Fibroblast of skin of right biceps (primary cell): ENCODE data around the gene BORCS5.
"Not testable (repeated sequence)": the region's sequence is repeated elsewhere in the genome, so short reads cannot be mapped to it uniquely, and the experiment has no call there.

Experiments used
- DNase-seq: peaks from one replicate; pipeline ENCODE4 v3.0.0-alpha.2; 2013

The BORCS5 gene

GRCh38 chr12:12467688-12468261 lies 110.9 kb downstream of the BORCS5 start:
- DNase-seq, result no peak

DNA sequence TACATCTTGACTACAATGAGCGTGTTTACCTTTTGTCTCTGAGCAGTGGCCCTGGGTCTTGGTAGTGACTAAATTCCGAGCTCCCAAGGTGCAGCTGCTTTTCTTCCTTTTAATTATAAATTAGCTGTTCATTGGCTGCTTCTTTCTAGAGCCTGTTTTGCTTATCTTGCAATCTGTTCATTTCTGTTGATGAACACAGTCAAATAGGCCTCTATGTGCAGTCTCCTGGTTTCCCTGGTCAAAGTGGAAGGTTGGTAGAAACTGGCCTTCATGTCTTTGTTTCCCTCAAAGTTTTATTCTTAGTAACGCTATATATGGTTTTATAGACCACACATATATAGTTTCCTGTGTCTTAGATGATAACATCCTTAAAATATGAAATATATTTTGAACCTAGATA lies 111.7 kb downstream of the BORCS5 start:
- DNase-seq, result no peak

- DNase-seq, result no peak
Measured at GRCh38 chr12:12469386-12469785, 112.5 kb downstream of the BORCS5 start.

GRCh38 chr12:12470751-12471306 lies 114.0 kb downstream of the BORCS5 start:
- no peak for DNase-seq

DNA sequence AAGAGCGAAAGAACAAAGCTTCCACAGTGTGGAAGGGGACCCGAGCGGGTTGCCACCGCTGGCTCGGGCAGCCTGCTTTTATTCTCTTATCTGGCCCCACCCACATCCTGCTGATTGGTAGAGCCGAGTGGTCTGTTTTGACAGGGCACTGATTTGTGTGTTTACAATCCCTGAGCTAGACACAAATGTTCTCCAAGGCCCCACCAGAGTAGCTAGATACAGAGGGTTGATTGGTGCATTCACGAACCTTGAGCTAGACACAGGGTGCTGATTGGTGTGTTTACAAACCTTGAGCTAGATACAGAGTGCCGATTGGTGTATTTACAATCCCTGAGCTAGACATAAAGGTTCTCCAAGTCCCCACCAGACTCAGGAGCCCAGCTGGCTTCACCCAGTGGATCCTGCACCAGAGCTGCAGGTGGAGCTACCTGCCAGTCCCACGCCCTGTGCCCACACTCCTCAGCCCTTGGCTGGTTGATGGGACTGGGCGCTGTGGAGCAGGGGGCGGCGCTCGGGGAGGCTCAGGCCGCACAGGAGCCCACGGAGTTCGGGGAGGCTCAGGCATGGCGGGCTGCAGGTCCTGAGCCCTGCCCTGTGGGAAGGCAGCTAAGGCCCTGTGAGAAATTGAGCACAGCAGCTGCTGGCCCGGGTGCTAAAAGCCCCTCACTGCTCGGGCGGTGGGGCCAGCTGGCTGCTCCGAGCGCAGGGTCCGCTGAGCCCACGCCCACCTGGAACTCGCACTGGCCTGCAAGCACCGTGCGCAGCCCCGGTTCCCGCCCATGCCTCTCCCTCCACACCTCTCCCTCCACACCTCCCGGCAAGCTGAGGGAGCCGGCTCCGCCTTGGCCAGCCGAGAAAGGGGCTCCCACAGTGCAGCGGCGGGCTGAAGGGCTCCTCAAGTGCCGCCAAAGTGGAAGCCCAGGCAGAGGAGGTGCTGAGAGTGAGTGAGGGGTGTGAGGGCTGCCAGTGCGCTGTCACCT lies 115.4 kb downstream of the BORCS5 start:
- DNase-seq, result not testable (repeated sequence)

DNA sequence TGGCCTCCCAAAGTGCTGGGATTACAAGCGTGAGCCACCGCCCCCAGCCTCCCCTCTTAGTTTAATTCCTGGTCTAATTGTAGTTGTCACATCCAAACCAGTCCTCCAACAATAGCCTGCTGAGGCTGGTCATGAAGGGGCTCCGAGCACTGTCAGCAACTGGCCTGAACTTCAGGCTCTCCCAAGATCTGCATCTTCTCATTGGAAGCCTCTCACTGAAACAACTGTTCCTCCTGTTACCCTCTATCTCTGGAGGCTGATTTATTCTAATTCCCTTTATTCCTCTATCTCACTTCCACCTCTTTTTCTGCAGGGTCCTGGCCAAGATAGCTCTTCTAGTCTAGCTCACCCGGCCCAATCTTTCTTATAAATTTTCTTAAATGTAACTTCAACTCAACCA lies 116.3 kb downstream of the BORCS5 start:
- no peak for DNase-seq

DNA sequence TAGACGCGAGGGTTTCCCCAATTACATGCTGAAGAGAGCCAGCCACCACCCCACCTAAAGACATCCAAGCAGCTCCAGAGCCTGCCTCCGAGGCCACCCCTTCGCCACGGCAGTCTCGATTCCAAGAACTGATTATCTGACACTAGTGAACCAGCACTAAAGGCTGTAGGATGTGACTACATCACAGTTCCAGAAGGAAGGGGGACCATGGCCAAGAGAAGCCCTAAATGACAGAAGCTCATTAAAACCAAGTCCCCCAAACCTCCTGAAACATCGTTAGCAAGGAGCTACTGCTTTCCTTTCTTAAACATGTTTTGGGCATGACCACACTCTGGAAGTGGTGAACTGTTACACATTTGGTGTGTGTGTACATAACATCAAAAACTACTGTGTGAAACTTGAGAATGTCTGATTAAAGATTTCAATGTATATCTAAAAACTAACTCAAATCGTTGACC lies 117.6 kb downstream of the BORCS5 start:
- DNase-seq, result no peak

DNA sequence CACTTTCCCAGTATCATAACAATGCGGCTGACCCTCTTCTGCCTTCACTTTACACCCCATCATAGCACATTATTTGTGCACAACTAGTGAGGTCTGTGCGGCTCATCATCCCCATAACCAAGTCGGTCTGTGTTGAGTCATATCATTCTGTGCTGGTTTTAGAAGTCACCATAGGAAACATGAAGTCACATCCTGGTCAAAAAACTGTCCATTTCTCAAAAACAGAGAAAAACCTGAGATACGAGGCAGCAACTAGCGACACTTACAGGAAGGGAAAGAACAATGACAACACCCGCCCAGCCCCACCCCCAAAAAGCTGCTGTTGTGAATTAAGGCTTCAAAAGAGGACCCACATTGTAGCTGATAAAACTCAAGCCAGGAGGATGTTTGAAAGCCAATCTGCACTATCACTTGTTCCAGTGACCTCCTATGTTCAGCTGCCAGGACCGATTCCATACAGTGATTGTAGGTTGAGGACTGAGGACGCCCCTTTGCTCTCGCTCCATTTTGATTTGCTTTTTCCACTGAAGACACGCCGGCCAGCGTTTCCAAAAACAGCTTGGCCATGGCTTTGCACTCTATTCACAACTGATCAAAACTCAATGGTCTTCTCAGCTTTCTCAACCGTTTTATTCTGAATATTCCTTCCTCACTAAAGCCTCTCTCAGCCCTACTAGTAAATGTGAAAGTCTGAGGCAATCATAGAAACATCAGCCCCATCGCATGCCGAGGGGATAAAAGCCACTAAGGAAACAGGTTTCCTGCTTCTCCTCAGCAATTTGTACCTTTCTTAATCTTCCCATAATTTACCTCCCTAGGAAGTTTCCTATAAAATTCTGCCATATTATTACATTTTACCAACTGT lies 118.3 kb downstream of the BORCS5 start:
- peak; percentile 34 for DNase-seq

DNA sequence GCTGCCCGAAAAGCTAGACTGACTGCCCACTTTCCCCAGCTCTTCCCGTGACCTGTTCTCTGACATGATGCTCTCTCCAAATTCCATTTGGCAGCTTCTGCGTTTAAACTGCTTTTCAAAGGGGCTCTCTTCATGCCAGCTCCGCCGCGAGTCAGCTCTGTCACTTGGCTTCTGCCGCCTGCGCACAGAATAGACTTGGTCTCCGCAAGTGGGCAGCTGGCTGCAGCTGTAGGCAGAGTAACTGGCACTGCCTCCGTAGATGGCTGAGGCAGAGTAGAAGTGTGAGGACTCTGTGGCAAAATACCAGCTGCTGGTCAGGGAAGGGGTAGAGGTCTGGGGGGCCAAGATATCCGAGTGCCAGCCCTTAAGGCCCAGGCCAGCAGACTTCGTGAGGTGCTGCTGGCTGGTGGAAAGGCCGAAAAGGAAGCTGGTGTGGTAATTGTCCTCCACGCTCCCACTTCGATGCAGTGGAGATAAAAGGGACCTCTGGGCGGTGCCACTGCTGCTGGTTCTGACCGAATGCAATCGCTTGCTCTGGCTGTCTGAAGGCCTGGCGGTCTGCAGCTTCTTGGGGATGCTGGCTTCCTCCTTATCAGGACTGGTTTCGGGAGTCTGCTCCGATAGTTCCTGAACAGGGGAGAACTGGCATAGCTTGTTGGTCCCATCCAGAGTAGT lies 120.1 kb downstream of the BORCS5 start:
- no peak for DNase-seq

DNA sequence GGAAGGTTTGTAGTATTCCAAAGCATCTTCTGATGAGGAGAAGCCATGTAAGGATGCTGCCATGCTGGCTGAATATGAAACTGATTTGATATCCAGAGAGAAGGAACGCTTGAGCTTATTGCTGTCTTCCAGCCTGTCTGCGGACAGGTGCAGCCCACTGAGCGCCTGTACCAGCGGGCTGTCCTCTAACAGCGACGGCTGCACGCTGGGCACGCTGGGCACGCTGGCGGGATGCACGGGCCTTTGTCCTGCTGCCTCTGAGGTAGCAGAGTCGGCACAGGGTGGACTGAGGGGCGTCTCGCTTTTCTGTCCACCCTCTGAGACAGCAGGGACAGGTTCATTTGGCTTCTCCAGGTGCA lies 120.6 kb downstream of the BORCS5 start:
- no peak for DNase-seq

- no peak for DNase-seq
Measured at GRCh38 chr12:12480074-12480473, 123.2 kb downstream of the BORCS5 start.

DNA sequence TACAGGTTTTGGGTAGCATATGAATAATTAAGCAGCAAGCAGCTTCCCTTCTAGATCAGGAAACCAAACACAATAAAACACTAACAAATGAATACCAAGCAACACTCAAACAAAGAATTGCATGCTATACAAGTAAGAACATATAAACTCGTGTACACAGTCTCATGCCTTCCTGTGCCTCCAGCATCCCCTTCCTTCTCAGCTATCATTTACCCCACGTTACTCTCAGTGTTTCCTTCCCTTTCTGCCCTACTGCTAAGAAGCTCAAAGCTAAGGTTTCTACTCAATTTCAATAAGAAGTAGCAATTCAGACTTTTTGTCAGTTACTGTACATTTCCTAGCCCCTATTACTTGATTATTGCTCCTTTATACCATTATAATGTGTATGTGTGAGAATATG lies 124.8 kb downstream of the BORCS5 start:
- no peak for DNase-seq

GRCh38 chr12:12482150-12482761 lies 125.4 kb downstream of the BORCS5 start:
- no peak for DNase-seq

- no peak for DNase-seq
Measured at GRCh38 chr12:12482959-12483358, 126.1 kb downstream of the BORCS5 start.

GRCh38 chr12:12483438-12483837 lies 126.6 kb downstream of the BORCS5 start:
- DNase-seq, result no peak

- DNase-seq, result no peak
Measured at GRCh38 chr12:12486661-12487240, 129.9 kb downstream of the BORCS5 start.

DNA sequence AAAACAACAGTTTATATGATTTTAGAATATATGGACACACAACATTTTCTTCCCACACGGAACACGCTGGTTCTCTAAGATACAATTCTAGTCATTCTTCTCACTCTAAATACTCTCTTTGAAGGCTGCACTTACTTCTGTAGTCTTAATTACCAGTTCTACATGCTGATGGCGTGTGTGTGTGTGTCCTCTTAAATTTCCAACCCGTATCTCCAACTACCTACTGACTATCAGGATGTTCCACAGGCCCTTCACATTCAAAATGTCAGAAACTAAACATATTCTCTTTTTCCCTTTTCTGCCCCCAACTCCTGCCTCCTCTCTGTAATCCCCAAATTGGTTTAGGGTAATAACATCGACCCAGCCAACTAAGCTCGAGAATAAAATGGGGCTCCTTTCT lies 130.6 kb downstream of the BORCS5 start:
- no peak for DNase-seq

DNA sequence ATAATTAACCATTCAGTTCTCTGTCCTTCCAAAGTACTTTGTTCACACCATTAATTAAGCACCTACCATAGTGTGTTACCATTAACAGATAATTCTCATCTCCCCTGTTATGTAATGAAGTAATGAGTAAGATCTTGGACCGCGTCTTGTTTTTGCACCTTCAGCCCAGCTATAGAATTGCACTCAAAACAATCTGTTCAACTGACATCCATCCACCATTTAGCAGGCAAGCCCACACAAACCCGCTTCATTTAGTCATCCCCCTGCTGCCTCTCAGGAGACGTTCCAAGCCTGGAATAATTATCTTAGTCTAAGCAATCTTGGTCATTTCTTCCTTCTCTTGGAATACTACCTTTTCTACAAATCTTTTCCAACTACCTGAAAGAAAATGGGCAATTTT lies 131.4 kb downstream of the BORCS5 start:
- no peak for DNase-seq

DNA sequence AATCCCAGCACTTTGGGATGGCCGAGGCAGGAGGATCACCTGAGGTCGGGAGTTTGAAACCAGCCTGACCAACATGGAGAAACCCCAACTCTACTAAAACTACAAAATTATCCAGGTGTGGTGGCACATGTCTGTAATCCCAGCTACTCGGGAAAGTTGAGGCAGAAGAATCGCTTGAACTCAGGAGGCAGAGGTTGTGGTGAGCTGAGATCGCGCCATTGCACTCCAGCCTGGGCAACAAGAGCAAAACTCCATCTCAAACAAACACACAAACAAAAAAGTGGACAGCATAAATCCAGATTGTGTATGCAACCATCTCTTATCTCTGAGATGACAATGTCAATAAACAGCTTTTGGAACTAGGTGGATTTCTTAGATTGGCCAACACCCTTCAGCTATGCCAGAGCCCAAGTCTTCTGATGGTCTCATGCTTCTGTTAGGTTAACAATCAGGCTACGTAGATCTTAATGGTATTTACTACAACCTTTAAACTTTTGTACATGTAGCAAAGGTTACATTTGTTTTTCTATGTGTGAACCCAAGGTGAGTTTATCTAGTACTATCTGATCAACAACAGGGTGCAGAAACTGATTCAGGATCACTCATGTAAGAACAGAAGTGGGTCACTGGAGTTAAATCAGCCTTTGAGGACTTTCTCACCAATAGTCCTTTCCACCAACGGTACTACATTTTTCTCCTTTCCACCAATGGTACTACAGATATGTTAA lies 132.1 kb downstream of the BORCS5 start:
- DNase-seq, result no peak

DNA sequence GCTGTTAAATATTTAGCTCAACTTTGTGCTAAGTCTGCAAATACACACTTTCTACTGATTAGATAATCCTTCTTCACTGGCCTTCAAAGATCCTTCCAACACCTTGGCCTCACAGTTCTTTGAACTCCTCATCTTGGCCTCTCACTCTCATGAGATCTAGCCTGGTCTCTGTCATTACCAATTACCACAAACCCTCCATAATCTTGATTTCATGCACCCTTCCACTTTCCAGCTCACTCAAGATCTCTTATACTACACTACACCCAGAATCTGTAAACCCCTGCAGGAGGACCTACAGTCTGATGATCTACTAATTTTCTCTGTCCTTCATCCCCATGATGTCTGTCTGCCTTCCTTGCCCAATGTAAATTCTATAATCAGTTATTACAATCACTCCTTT lies 134.7 kb downstream of the BORCS5 start:
- DNase-seq, result no peak

DNA sequence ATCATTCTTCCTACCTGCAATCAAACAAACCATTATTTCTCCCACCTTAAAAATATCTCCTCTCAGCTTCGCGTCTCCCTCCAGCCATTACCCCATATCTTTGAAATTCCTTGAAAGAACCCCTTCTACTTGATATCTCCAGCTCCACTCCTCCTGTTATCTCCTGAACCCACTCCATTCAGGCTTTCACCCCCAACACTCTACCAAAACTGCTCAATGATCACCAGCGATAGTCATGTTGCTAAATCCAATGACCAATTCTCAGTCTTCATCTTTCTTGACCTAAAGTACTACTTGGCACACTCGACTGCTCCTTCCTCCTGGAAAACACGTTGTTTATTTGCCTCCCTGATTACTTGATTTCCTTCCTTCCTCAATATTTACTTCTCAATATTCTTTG lies 135.7 kb downstream of the BORCS5 start:
- no peak for DNase-seq
